ENCODE data around the gene ZNF221.

DNA sequence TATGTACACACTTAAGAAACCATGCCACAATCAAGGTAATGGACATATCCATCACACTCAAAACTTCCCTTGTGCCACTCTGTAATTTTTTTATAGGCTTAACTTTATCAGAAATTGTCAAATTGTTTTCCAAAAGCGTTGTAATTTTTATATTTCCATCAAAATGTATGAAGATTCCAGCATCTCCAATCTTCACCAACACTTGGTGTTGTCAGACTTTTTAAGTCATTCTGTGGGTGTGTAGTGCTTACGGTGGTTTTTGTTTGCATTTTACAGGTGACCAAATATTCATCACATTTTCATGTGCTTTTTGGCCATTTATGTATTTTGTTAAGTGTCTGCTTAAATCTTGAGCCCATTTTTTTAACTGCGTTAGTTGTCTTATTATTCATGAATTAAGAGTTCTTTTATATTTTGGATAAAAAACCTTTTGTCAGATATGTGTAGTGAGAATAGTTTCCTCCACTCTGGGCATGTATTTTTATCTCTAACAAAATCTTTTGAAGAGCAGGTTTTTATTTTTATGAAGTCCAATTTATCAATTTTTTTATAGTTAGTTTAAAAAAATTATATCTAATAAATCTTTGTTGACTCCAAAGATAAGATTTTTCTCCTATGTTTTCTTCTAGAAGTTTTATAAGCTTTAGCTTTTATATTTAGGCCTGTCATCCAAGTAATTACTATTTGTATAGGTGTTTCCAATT, 11.3 kb upstream of the ZNF221 start:
- no peak for TF ChIP-seq TCF7L2 (IDR thresholded peaks at IDR 0.05; ENCODE audit: borderline replicate concordance, extremely low read depth, insufficient read depth, insufficient read length)
- no peak for TF ChIP-seq POLR2A (IDR thresholded peaks at IDR 0.05; ENCODE audit: borderline replicate concordance, extremely low read depth, insufficient read depth, insufficient read length)
- TF ChIP-seq POLR2AphosphoS5 (IDR thresholded peaks at IDR 0.05; ENCODE audit: low read depth, low read length): no peak
- TF ChIP-seq, protein P1, sequence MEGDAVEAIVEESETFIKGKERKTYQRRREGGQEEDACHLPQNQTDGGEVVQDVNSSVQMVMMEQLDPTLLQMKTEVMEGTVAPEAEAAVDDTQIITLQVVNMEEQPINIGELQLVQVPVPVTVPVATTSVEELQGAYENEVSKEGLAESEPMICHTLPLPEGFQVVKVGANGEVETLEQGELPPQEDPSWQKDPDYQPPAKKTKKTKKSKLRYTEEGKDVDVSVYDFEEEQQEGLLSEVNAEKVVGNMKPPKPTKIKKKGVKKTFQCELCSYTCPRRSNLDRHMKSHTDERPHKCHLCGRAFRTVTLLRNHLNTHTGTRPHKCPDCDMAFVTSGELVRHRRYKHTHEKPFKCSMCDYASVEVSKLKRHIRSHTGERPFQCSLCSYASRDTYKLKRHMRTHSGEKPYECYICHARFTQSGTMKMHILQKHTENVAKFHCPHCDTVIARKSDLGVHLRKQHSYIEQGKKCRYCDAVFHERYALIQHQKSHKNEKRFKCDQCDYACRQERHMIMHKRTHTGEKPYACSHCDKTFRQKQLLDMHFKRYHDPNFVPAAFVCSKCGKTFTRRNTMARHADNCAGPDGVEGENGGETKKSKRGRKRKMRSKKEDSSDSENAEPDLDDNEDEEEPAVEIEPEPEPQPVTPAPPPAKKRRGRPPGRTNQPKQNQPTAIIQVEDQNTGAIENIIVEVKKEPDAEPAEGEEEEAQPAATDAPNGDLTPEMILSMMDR (IDR thresholded peaks at IDR 0.05 in 2 of 3, conservative IDR thresholded peaks at IDR 0.05 in 1 of 3; ENCODE audit: borderline replicate concordance in 1 of 3, insufficient read depth in 1 of 3, low read depth in 2 of 3, low read length in 2 of 3): no peak
- TF ChIP-seq RAD21 (IDR thresholded peaks at IDR 0.05; ENCODE audit: low read depth): no peak
- TF ChIP-seq EGR1 (IDR thresholded peaks at IDR 0.05; ENCODE audit: low read depth): no peak
- TF ChIP-seq SIN3A (IDR thresholded peaks at IDR 0.05; ENCODE audit: low read depth): no peak
- no peak for TF ChIP-seq SP1 (IDR thresholded peaks at IDR 0.05; ENCODE audit: low read depth)
- no peak for TF ChIP-seq EZH2 (IDR thresholded peaks at IDR 0.05)
- TF ChIP-seq ZNF274 (IDR thresholded peaks at IDR 0.05; ENCODE audit: low read depth, low read length): no peak
- TF ChIP-seq, protein P2, sequence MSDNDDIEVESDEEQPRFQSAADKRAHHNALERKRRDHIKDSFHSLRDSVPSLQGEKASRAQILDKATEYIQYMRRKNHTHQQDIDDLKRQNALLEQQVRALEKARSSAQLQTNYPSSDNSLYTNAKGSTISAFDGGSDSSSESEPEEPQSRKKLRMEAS (IDR thresholded peaks at IDR 0.05): no peak
- TF ChIP-seq EZH2phosphoT487 (IDR thresholded peaks at IDR 0.05; ENCODE audit: borderline replicate concordance): no peak
